Measurements from ENCODE around the gene YBX1. TPM values are rescaled to one million over a fixed set of nuclear protein-coding genes. Genes with fewer than 3 reads are reported as not detected.

Gene YBX1
- total and polyA plus RNA-seq, 2 of the 13 experiments (the other 11 are each of a cell fraction or from before 2014, with no cell fraction given): 339 to 628 TPM

- TF ChIP-seq ZMYM3 (CRISPR knock-in tag; IDR thresholded peaks at IDR 0.05) (no peak), KIAA2018 (CRISPR knock-in tag; IDR thresholded peaks at IDR 0.05; ENCODE audit: borderline replicate concordance) (no peak)
These were observed 12.3 kb upstream of the YBX1 start (continued) for GRCh38 chr1:42669936-42670335.

GRCh38 chr1:42670425-42670824 is 11.8 kb upstream of the YBX1 start:
- Histone ChIP-seq H3K9ac (ENCODE audit: insufficient read depth, low read depth, low read length) (no peak overlapping the region), H3K27me3 (ENCODE audit: control insufficient read depth in 1 of 2, insufficient read depth in 2 of 2, low read length in 2 of 2) (no peaks in the 10 kb centered on the region), H3K4me2 (ENCODE audit: low read depth, low read length) (no peak overlapping the region), H3K27ac (ENCODE audit: extremely low read length, insufficient read depth, low read length) (no peak overlapping the region), H3K36me3 (replicated peaks in 1 of 2; ENCODE audit: control insufficient read depth in 1 of 2, insufficient read depth in 2 of 2, low read length in 2 of 2) (peaks cover 15 to 50% of the 10 kb centered on the region in 2 experiments), H3K4me3 (replicated peaks in 1 of 3; ENCODE audit: insufficient read depth in 1 of 3, low read depth in 2 of 3, low read length in 3 of 3) (no peak overlapping the region), H3K4me1 (ENCODE audit: insufficient read depth, low read length) (no peaks in the 10 kb centered on the region), H2AFZ (ENCODE audit: low read length) (no peak overlapping the region), H4K20me1 (ENCODE audit: insufficient read depth, low read length) (no peaks in the 10 kb centered on the region), H3K9me3 (ENCODE audit: low read length) (no peaks in the 10 kb centered on the region), H3K79me2 (ENCODE audit: insufficient read depth, low read length) (no peaks in the 10 kb centered on the region)
- DNase-seq (ENCODE audit: low spot score) (no peak), ATAC-seq (no peak), FAIRE-seq (no peak)
- CTCF ChIA-PET (ENCODE audit: low intra/inter-chr PET ratio, low total read pairs): no interaction called here
- POLR2A ChIA-PET: interaction anchor here (4.6 kb wide), 1 partner anchor 12 kb away, joined by 17 read pairs; the partner anchor contains the start of gene YBX1
- no peak for TF ChIP-seq SP4 (CRISPR knock-in tag; IDR thresholded peaks at IDR 0.05)
- TF ChIP-seq ZNF556 (CRISPR knock-in tag; IDR thresholded peaks at IDR 0.05; ENCODE audit: borderline replicate concordance): no peak
- TF ChIP-seq GTF2F1 (IDR thresholded peaks at IDR 0.05; ENCODE audit: low read length): no peak
- no peak for TF ChIP-seq MTA3 (CRISPR knock-in tag; IDR thresholded peaks at IDR 0.05)
- TF ChIP-seq HNRNPL (IDR thresholded peaks at IDR 0.05; ENCODE audit: low read depth, low read length): no peak
- no peak for TF ChIP-seq ZNF672 (CRISPR knock-in tag; IDR thresholded peaks at IDR 0.05)
- TF ChIP-seq CREBL2 (CRISPR knock-in tag; IDR thresholded peaks at IDR 0.05; ENCODE audit: borderline replicate concordance): no peak
- TF ChIP-seq ZNF576 (CRISPR knock-in tag; IDR thresholded peaks at IDR 0.05): no peak
- in situ Hi-C loops (cut with HindIII; ENCODE audit: extremely low pct_ligation_motif_present, low pct_unique_long_range_greater_than_20kb): no loop called here
- BruUV-seq (replicated peaks): no TSS peak
- intact Hi-C loops (cut with micrococcal nuclease; ENCODE audit: unreplicated experiment): no loop called here
- 98% methylated on average over 4 of the region's 4 CpGs for WGBS (ENCODE audit: low lambda C conversion rate)

Measured in HepG2 (cell line).